SIG-M5 (cell line): ENCODE results near the gene ZSCAN12.
"Not testable (repeated sequence)": the region's sequence is repeated elsewhere in the genome, so short reads cannot be mapped to it uniquely, and the experiment has no call there.

Experiments used
- DNase-seq: peaks from one replicate; lab custom pipeline; 2025; lab: John Stamatoyannopoulos, UW

Gene ZSCAN12

DNA sequence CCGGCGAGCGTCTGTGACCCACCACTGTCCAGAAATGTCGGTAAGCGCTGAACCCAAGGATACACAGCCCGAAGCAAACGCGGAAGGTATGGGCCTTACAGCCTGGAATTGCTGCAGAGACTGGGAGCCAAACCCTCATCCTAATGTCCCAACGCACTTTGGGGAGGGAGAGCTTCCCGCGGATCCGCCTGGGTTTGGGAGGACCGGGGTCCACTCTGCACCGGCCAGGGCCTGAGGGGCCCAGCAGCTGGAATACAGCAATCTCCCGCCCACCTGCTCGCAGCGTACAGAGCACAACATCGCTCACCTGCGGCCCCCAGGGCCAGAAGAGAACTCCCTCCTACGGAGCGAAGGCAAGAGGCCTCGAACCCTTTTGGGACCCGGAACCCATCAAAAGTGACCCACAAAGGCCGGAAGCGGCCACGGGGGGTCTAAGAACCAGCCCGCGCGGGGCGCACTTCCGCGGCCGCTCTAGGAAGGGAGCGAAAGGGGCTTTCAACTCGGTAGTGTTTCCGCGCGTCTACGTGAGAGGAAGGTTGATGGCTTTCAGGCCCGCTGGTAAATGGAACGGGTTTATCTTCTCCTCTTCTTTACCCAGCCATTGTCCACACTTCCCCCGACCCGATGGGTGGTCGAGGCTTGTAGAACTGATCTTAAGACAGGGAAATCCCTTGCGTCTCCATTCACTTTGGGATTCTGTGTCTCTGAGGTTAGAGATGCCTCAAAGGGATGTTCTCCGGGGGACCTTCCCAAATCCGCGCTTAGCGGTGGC lies at the start of gene ZSCAN12:
ZSCAN12 (minus strand) TSS at position 398 of the 772 bp plus-strand sequence. CDS start 1,342 bp downstream, outside the sequence.
- DNase-seq: peak; percentile 62

DNA sequence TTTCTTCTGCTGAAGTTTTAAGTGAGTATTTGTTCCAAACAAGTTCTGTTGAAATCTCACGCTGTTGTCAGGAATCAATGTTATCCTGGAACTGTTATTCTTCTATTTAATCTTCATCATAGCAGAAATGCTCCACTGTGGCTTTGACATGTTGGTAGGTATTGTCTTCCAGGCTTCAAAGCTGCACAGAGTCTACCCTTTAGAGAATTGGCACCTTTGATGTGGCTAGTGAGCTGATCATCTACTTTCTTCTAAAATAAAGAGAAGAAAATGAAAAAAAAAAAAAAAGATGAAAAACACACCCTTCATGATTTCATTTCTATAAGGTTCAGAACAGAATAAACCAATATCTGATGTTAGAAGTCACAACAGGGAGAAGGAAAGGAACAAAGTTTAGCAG lies 49.5 kb upstream of the ZSCAN12 start:
- DNase-seq: no peak

DNA sequence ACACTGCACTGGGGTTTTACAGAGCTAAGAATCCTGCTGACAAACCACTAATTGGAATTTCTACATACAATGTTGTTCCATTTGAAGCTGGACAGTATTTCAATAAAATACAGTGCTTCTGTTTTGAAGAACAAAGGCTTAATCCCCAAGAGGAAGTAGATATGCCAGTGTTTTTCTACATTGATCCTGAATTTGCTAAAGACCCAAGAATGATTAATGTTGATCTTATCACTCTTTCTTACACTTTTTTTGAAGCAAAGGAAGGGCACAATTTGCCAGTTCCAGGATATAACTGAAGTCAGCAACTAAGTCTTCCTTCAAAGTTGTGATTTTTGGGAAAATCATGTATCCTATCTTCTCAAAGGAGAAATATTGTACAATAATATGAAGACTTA lies 48.0 kb upstream of the ZSCAN12 start:
- DNase-seq: not testable (repeated sequence)

DNA sequence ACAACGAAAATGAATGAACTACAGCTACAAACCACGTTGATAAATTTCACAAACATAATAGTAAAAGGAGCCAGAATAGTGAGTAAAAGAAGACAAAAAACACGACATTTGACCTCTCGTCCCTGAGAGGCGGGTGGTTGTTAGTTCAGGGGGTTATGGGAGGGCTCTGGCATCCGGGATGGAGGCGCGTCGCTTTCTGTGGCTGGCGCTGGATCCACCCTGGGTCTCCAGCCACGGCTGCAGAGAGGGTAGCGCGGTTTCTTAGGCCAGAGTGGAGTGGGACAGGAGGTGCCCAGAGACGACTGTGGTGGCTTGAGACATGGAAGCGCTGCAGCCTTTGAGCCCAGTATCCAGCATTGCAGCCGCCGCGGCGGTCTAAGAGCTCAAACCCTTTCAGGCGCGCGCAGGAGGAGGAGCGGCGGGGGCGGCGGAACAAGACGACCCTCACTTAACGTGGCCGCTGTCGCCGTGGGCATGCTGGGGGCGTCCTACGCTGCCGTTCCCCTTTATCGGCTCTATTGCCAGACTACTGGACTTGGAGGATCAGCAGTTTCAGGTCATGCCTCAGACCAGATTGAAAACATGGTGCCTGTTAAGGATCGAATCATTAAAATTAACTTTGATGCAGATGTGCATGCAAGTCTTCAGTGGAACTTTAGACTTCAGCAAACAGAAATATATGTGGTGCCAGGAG lies 47.4 kb upstream of the ZSCAN12 start:
- no peak for DNase-seq

DNA sequence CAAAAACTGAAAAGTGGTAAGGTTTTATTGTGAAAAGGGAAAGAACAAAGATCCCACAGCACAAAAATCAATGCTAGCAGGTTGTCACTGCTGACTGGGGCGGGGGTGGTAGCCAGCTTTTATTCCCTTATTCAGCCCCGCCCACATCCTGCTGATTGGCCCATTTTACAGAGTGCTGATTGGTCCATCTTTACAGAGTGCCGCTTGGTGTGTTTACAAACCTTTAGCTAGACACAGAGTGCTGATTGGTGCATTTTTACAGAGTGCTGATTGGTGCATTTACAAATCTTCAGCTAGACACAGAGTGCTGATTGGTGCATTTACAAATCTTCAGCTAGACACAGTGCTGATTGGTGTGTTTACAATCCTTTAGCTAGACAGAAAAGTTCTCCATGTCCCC lies 45.2 kb upstream of the ZSCAN12 start:
- not testable (repeated sequence) for DNase-seq

DNA sequence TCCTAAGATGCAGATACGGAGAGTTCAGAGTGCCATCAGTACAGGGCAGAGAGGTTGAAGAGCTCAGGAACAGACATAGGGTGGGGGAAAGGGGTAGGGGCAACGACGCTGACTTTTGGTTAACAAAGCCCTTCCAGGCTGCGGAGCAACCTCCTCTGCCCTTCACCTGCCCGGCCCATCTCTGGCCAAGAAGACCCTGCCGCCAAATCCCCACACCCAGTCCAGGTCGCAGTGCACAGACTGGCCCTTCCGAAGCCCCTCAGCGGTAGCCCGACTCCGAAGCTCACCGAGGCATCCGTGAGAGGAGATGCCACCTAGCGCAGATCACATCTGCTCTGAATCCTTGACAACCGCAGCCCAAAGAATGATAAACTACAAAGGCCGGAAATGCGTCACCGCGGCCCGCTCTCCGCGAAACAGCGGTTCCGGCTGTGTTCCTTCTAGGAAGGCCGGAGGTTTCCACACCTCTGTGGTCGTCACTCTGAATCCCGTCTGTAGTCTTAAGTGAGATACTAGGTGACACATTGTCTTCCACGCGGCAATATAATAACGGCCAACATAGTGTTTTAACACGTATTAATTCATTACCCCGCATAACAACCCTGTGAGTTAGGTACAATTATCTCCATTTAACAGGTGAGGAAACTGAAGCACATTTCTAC lies 43.7 kb upstream of the ZSCAN12 start, which contains the start of gene ZSCAN23:
ZSCAN23 (minus strand) TSS at position 380 of the 662 bp plus-strand sequence. CDS start 7,225 bp downstream, outside the sequence.
- DNase-seq: peak; percentile 65

DNA sequence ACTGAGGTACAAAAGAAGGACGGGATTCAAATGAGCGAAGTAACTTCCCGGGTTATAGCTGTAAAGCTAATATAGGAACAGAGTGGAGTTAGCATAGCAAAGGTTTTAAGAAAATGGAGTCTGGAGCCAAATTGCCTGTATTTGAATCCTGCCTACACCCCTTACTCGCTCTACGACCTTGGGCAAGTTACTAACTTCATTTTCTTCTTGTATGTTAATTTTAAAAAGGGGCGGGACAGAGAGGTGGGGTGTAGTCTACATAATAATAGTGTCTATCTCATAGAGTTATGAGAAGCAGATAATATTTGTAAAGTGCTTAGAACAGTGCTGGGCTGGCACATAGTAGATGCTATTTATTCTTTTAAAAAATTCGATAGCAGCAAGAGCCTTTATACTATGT lies 43.0 kb upstream of the ZSCAN12 start:
- DNase-seq: no peak

DNA sequence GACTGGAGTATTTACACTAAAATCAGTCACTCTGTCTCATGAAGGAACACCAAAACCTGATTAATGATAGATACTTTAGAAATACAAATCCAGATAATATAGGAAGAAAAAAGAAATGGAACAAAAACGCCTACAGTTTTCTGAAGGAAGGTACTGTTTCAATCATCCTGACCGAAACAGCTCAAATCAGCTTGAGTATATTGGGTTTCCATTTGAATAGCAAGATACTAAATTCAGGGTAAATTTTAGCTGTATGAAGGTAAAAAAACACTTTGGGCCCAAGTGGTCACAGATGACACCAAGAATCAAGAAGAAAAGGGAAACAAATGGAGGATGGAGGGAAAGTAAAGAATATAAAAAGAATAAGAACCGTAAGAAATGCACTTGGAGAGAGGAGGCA lies 36.9 kb upstream of the ZSCAN12 start:
- DNase-seq: no peak

DNA sequence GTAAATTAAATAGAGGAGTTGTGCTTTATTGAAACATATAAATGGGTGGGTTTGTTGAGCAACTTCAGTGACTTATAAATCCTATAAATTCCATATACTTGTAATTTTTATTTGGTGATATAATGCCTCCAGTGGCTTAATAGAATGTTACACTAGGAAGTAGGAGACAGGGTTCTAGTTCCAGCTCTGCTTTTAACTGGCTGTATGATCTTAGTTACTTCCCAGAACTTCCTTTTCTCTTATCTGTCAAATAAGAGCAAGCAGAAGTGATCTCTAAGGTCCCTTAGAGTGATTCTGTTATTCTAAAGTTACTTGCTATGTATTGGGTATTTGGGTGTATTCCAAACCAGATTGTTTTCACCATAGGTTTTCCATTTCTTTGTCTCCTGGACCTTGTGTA lies 33.6 kb upstream of the ZSCAN12 start:
- DNase-seq: no peak

DNA sequence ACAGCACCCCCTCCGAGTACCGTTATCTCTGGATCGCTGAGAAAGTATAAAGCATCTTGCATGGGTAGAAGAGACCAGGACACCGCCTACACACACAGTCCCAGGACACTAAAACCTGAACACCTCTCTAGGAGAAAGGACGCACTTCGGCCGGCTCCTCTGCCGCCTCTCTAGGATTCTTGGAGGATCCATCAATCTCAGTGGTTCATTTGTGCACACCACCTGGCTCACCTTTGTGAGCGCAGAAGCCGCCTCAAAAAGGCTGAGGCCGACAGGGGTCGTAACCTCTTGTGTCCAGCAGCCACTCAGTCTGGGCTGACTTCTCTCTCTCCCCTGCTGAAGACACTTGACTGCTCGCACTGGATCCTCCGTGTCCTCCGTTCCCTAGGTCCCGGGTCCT lies 30.2 kb upstream of the ZSCAN12 start:
- no peak for DNase-seq

DNA sequence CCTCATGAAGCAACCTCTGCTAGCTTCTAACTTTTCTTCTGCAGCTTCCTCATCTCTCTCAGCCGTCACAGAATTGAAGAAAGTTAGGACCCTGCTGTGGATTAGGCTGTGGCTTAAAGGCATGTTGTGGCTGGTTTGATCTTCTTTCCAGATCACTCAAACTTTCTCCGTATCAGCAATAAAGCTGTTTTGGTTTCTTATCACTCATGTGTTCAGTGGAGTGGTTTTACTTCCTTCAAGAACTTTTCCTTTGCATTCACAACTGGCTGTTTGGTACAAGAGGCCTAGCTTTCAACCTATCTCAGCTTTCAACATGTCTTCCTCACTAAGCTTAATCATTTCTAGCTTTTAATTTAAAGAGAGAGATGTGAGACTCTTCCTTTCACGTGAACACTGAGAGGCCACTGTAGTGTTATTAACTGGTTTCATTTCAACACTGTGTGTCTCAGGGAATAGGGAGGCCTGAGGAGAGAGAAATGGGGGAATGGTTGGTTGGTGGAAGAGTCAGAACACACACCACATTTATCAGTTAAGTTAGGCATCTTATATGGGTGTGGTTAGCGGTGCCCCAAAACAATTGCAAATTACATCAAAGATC lies 26.5 kb upstream of the ZSCAN12 start:
- no peak for DNase-seq

DNA sequence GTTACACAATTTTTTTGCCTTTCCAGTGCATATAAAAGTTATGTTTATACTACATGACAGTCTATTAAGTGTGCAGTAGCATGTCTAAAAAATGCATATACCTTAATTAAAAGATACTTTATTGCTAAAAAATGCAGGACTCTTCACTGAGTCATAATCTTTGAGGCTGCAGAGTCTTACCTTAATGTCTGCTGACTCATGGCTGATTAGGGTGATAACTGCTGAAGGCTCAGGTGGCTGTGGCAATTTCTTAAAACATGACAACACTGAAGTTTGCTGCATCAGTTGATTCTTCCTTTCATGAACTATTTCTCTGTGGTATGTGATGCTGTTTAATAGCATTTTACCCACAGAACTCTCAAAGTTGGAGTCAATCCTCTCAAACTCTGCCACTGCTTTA lies 24.6 kb upstream of the ZSCAN12 start:
- DNase-seq: no peak

DNA sequence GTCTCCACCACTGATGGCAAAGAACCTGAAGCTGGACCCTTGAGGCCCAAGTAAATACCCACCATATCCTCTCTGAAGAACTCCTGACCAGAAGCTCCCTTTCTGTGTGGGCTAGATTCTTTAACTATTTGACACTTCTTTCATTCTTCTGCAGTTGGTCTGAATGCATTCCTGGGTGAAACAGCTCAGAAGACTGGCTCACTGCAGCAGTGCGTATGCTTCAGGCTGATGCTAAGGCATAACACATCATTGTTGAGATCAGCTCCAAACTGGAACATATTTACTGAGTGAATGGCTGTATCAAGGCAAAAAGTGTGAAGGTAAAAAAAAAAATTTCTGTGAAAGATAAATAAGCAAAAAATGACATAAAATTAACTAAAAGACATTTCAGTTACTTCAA lies 24.0 kb upstream of the ZSCAN12 start:
- DNase-seq: no peak

DNA sequence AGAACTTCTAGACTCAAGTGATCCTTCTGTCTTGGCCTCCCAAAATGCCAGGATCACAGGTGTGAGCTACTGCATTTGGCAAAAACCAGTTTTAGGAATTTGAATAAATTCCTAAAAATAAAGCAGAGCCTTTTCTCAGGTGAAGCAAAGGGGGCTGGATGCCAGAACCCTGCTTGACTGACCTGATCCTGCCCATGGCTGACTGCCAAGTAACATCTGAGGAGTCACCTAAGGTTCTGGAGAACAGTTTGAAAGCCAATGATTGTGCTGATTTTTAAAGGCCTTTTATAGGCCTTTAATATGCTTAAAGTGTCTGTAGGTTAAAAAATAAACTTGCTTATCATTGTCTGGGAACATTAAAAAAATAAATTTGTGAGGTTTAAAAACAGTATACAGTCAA lies 14.1 kb upstream of the ZSCAN12 start:
- DNase-seq: no peak

DNA sequence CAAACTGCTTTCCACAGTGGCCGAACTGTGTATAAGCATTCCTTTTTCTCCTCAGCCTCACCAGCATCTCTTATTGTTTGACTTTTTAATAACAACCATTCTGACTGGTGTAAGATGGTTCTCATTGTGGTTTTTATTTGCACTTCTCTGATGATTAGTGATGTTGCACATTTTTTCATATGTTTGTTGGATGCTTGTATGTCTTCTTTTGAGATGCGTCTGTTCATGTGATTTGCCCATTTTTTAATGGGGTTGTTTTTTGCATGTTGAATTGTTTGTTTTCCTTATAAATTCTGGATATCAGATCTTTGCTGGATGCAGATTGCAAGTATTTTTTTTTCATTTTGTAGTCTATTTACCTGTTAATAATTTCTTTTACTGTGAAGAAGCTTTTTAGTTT lies 11.2 kb upstream of the ZSCAN12 start:
- no peak for DNase-seq

DNA sequence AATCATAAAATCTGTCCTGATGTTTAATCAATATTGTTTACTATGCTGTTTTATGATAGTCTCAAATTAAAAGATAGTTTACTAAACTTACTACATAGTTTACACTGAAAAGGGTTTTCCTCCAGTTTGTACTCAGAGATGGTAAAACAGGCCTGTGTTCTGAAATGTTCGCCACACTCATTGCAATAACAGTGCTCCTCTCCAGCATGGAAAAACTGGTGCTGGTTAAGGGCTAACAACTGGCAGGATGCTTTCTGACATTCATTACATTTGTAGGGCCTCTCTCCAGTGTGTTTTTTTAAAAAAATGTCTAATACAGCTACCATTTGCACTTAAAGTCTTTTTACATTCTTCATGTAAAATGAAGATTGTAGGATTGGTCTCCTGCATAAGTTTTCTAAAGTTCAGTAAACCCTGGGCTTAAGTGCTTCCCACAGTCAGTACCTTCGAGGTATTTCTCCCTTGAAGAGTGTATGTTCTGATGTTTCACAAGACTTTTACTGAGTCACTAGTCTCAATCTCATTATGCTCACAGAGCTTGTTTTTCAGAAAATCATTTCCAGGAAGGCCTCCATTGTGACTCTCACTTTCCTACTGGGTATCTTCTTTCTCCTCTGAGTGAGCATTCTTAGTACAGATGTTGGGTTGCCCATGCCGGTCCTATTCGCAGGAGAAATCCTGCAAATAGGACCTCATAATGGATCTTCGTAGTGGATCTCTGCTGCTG lies 8.7 kb upstream of the ZSCAN12 start:
- no peak for DNase-seq

DNA sequence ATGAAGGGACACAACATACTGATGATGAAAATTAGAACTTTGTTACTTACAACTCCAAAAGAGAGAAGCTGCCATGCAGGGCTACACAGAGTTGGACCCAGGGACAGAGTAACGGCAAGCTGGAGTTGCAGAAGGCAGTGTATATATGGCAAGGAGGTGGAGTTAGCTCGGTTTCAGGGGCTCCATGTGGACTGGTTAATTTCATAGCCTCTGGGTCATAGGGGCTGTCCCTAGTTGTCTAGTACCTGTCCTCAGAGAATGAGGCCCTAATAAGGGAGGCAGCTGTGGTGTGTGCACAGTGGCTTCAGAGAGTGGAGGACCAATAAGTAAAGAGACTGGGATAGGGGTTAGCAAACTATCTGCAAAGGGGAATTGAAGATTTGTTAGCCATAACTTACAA lies 7.9 kb upstream of the ZSCAN12 start:
- no peak for DNase-seq

DNA sequence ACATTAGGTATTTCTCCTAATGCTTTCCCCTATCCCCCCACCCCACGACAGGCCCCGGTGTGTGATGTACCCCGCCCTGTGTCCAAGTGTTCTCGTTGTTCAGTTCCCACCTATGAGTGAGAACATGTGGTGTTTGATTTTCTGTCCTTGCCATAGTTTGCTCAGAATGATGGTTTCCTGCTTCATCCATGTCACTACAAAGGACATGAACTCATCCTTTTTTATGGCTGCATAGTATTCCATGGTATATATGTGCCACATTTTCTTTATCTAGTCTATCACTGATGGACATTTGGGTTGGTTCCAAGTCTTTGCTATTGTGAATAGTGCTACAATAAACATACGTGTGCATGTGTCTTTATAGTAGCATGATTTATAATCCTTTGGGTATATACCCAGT lies 4.4 kb upstream of the ZSCAN12 start:
- DNase-seq: not testable (repeated sequence)

DNA sequence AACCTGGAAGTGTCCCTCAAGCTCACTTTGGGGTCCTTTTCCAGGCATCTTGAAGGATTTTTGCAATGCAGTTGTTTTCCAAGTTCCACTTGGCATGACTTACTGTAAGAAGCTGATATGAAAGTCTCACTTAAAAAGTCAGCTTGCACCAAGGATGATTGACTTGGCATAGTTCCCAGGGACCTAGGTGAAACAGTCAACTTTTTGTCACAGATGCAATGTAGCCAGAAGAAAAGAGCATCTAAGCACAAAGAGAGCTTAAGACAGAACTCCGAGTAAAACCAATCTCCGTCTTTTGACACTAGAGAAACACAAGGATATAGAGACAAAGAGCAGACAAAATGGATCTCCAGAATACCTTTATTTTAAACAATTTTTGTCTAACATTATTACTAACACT lies 2.6 kb upstream of the ZSCAN12 start:
- DNase-seq: no peak

DNA sequence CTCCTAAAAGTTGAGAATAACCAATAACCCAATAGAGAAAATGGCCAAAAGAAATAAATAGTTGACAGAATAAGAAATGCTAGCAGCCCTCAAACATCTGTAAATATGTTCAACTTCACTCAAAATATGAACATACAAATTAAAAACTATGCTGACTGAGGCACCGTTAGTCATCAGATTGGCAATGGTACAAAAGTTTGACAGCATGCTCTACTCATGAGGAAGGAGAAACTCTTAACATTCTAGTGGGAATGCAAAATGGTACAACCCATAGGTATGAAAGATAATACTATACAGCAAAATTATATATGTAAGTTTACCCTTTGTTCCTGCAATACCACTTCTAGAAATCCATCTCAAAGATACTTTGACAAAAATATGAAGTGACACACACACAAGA lies 1.6 kb upstream of the ZSCAN12 start:
- DNase-seq: no peak

DNA sequence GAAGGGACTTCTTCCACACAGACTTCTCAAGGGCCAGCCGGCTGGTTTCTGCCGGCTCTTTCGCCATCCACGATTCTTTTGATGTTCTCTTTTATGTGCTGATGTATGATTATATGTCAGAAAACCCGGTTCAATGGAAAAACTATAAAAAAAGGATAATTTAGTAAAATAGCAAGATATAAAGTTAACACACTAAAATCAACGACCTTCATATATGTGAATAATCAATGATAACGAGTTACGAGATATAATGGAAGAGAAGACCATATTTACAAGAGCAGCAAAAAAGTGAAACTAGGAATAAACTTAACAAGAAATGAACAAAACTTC lies 540 bp upstream of the ZSCAN12 start:
- no peak for DNase-seq

DNA sequence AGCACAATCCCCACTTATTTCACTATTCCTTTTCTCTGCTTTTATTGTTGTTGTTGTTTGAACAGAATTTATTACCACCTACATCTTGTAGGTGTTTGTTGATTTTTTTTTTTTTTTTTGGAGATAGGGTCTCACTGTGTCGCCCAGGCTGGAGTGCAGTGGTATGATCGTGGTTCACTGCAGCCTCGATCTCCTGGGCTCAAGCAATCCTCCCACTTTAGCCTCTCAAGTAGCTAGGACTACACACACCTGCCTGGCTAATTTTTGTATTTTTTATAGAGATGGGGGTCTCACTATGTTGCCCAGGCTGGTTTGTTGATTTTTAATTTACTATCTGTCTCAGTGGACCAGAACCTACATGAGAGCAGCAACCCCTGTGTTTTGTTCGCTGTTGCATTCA lies 3.6 kb downstream of the ZSCAN12 start:
- DNase-seq: no peak
